T47D (cell line): ENCODE measurements around the gene PECR.

Experiments
- DNase-seq, 2 experiments: peaks; one replicate each; pipeline versions ENCODE4 v3.0.0 to v3.0.0-alpha.2; 2011 to 2012; ENCODE audit warnings: low read depth in 1 of 2, low spot score in 1 of 2
- JUND ChIP-seq: IDR thresholded peaks from 2 replicates; pipeline ENCODE4 v1.6.1; 2012; ENCODE audit warnings: low read depth
- in situ Hi-C: cut with HindIII; loops from 2 replicates; pipeline ENCODE4 v1.10.0; 2016; ENCODE audit warnings: low sequenced_read_pairs, low pct_unique_long_range_greater_than_20kb

The PECR gene

GRCh38 chr2:216055680-216056079 is 25.9 kb downstream of the PECR start:
- TF ChIP-seq JUND: no peak
- in situ Hi-C loops: no loop called here
- DNase-seq: no peak

GRCh38 chr2:216052420-216052819 is 29.2 kb downstream of the PECR start:
- no peak for TF ChIP-seq JUND
- DNase-seq: no peak
- in situ Hi-C loops: no loop called here

- no peak for DNase-seq
- TF ChIP-seq JUND: no peak
- in situ Hi-C loops: no loop called here
These were observed 30.3 kb downstream of the PECR start for GRCh38 chr2:216051350-216051749.

GRCh38 chr2:216049452-216049851 is 32.2 kb downstream of the PECR start:
- no peak for DNase-seq
- TF ChIP-seq JUND: no peak
- in situ Hi-C loops: no loop called here

GRCh38 chr2:216047397-216047796 is 34.2 kb downstream of the PECR start:
- no peak for TF ChIP-seq JUND
- DNase-seq: no peak
- in situ Hi-C loops: no loop called here

- in situ Hi-C loops: no loop called here
- DNase-seq: no peak
- no peak for TF ChIP-seq JUND
These were observed 36.6 kb downstream of the PECR start for GRCh38 chr2:216044883-216045486.

GRCh38 chr2:216043949-216044348 is 37.7 kb downstream of the PECR start:
- no peak for TF ChIP-seq JUND
- in situ Hi-C loops: no loop called here
- no peak for DNase-seq

GRCh38 chr2:216041438-216041837 is 40.2 kb downstream of the PECR start:
- no peak for TF ChIP-seq JUND
- DNase-seq: no peak
- in situ Hi-C loops: no loop called here

- in situ Hi-C loops: no loop called here
- no peak for TF ChIP-seq JUND
- DNase-seq: peak in 1 of 2 experiments; percentile 33
These were observed 41.7 kb downstream of the PECR start for GRCh38 chr2:216039918-216040317.

GRCh38 chr2:216034065-216034464 is 47.5 kb downstream of the PECR start:
- peak; percentile 13 to 66 for DNase-seq
- in situ Hi-C loops: no loop called here
- no peak for TF ChIP-seq JUND

- DNase-seq: no peak
- in situ Hi-C loops: no loop called here
- TF ChIP-seq JUND: no peak
These were observed 48.2 kb downstream of the PECR start for GRCh38 chr2:216033403-216033802.

GRCh38 chr2:216031960-216032689 is 49.5 kb downstream of the PECR start:
- DNase-seq: no peak
- no peak for TF ChIP-seq JUND
- in situ Hi-C loops: no loop called here

- no peak for TF ChIP-seq JUND
- no peak for DNase-seq
- in situ Hi-C loops: no loop called here
These were observed 51.4 kb downstream of the PECR start for GRCh38 chr2:216030216-216030615.
